ENCODE data around the gene COL20A1. TPM values are rescaled to one million over a fixed set of nuclear protein-coding genes. Genes with fewer than 3 reads are reported as not detected.

COL20A1 gene
- total RNA-seq, 1 experiment from 2014 or later = 2.3 TPM

DNA sequence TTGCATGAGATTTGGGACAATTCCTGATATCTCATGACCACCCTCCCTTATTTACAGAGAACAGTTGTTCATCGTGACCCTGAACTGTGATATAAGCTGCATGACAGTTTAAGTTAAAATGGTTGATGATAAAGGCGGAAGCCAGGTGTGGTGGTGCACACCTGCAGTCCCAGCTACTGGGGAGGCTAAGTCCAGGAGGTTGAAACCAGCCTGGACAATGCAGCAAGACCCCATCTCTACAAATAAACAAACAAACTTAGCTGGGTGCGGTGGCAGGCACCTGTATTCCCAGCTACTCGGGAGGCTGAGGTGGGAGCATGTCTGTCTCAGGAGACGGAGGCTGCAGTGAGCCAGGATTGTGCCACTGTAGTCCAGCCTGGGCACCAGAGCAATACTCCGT lies 24.1 kb downstream of the COL20A1 start:
- no peak overlapping the region for H3K23ac ChIP-seq (ENCODE audit: insufficient read length, low read depth, low read length)
- no peaks in the 10 kb centered on the region for H3K36me3 Mint-ChIP-seq (ENCODE audit: insufficient read depth in 1 of 3, low read depth in 3 of 3)
- TF ChIP-seq, protein P1, sequence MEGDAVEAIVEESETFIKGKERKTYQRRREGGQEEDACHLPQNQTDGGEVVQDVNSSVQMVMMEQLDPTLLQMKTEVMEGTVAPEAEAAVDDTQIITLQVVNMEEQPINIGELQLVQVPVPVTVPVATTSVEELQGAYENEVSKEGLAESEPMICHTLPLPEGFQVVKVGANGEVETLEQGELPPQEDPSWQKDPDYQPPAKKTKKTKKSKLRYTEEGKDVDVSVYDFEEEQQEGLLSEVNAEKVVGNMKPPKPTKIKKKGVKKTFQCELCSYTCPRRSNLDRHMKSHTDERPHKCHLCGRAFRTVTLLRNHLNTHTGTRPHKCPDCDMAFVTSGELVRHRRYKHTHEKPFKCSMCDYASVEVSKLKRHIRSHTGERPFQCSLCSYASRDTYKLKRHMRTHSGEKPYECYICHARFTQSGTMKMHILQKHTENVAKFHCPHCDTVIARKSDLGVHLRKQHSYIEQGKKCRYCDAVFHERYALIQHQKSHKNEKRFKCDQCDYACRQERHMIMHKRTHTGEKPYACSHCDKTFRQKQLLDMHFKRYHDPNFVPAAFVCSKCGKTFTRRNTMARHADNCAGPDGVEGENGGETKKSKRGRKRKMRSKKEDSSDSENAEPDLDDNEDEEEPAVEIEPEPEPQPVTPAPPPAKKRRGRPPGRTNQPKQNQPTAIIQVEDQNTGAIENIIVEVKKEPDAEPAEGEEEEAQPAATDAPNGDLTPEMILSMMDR (conservative IDR thresholded peaks at IDR 0.05) = no peak
- H2AK5ac ChIP-seq (ENCODE audit: insufficient read length, low read length) = no peak overlapping the region
- H4K8ac ChIP-seq (replicated peaks; ENCODE audit: insufficient read length, low read depth, low read length) = no peak overlapping the region
- no peak overlapping the region; the same call in 1 of the 2 replicates for H3K14ac ChIP-seq (ENCODE audit: insufficient read depth, low read length)
- no peaks in the 10 kb centered on the region for H3K79me1 ChIP-seq (ENCODE audit: insufficient read depth, low read depth, low read length, poor library complexity, severe bottlenecking)
- no peak overlapping the region for H2BK120ac ChIP-seq (ENCODE audit: low read depth, low read length, poor library complexity, severe bottlenecking)
- no peak overlapping the region for H3K4ac ChIP-seq (ENCODE audit: low read depth, low read length)
- H3K27ac ChIP-seq (ENCODE audit: insufficient read length, low read depth, low read length) = no peak overlapping the region
- DNase-seq = no peak
- no peak overlapping the region for H3K4me3 Mint-ChIP-seq
- H2BK20ac ChIP-seq (ENCODE audit: low read depth, low read length, poor library complexity, severe bottlenecking) = no peak overlapping the region
- no peak overlapping the region for H2BK5ac ChIP-seq (ENCODE audit: insufficient read length, low read length)
- no peak overlapping the region for H3K27ac Mint-ChIP-seq
- no peak overlapping the region for H3K4me2 ChIP-seq (ENCODE audit: insufficient read depth, insufficient read length, low read length)
- no peaks in the 10 kb centered on the region for H4K20me1 ChIP-seq (ENCODE audit: control insufficient read depth, insufficient read depth, insufficient read length)
- no peak overlapping the region for H2BK12ac ChIP-seq (ENCODE audit: insufficient read length, low read depth, low read length)
- H3K27me3 ChIP-seq (ENCODE audit: insufficient read depth, low read length) = no peaks in the 10 kb centered on the region
- H3K4me1 Mint-ChIP-seq = peaks cover 0 to 2% of the 10 kb centered on the region in 2 experiments; a peak in 1 of 4 replicates
- H3T11ph ChIP-seq (ENCODE audit: low read length) = no peak overlapping the region
- no peaks in the 10 kb centered on the region for H3K23me2 ChIP-seq (ENCODE audit: insufficient read length, low read depth, low read length, poor library complexity, severe bottlenecking)
- no peak overlapping the region for H4K91ac ChIP-seq (ENCODE audit: insufficient read length, low read depth, low read length)
- WGBS (ENCODE audit: extremely low coverage, insufficient read length, low lambda C conversion rate) = no CpG with 5 or more reads among the region's 6 CpGs
- H4K5ac ChIP-seq (ENCODE audit: insufficient read length, low read depth, low read length) = no peak overlapping the region
- H3K9me3 Mint-ChIP-seq = no peaks in the 10 kb centered on the region
- H3K18ac ChIP-seq (ENCODE audit: insufficient read length, low read depth, low read length) = no peak overlapping the region
- no peak overlapping the region for H3K9ac ChIP-seq (ENCODE audit: extremely low read depth, insufficient read length, low read length)
- no peak overlapping the region for H3K56ac ChIP-seq (ENCODE audit: insufficient read length, low read depth, low read length)
- no peaks in the 10 kb centered on the region for H3K4me1 ChIP-seq (ENCODE audit: insufficient read depth, low read length)
- no peak overlapping the region for H2AFZ ChIP-seq (ENCODE audit: low read length)
- no peaks in the 10 kb centered on the region for H3K79me2 ChIP-seq (ENCODE audit: insufficient read depth, low read length)
- H3K9me3 ChIP-seq (ENCODE audit: control insufficient read depth, low read depth, low read length) = no peaks in the 10 kb centered on the region
- H3K27me3 Mint-ChIP-seq (ENCODE audit: low read depth) = no peaks in the 10 kb centered on the region; the same call in 1 of the 2 replicates
- H2BK15ac ChIP-seq (ENCODE audit: low read depth, low read length) = no peak overlapping the region

All from H9 (cell line).